Omental fat pad (tissue), 4 donors: ENCODE measurements around the gene CDC25C. TPM values are rescaled to one million over a fixed set of nuclear protein-coding genes. Genes with fewer than 3 reads are reported as not detected.

ENCODE experiments used
- ATAC-seq: fragments of 150-250 bp; one replicate; pipeline ENCODE4 v1.9.1; 2016; ENCODE audit warnings: mild to moderate bottlenecking, moderate library complexity; ENCODE audit not compliant: low FRiP score
- DNase-seq: peaks from one replicate; pipeline ENCODE4 v3.0.0-alpha.2; 2019; ENCODE audit warnings: low spot score
- total RNA-seq, 4 donors: library from RNA; depleted of rRNA; stranded (reverse); fragments of >200 nt; gene quantifications; one replicate each; pipeline ENCODE4 v1.1.0, GENCODE V29; 2016
- TF ChIP-seq, protein P1 (sequence below), 3 donors: fragments of 450-650 bp; IDR thresholded peaks; one replicate each; pipeline ENCODE4 v1.5.1; 2016 to 2017; ENCODE audit warnings: antibody characterized with exemption in 3 of 3, mild to moderate bottlenecking in 3 of 3, moderate library complexity in 2 of 3

The CDC25C gene
- total RNA-seq, 4 donors from 2014 or later = 0.56 to 0.72 TPM; not detected in 2

DNA sequence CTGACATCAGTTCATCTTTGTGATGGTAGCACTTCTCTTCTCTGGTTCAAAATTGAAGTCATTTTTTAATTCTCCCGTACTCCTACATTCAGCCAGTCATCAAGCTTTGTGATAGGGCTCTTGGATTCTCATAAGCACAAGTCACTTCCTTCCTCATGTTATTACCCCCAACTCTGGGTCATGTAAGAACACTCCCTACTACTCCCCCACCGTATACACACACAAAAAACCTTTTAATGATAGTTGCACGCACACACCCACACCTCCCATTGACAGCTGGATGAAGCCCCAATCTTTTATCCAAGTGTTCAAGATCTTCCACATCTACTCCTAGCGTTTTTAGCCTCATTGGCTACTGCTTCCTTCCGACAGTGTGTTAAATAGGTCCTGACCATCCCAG, 37.7 kb upstream of the CDC25C start:
- TF ChIP-seq, protein P1, sequence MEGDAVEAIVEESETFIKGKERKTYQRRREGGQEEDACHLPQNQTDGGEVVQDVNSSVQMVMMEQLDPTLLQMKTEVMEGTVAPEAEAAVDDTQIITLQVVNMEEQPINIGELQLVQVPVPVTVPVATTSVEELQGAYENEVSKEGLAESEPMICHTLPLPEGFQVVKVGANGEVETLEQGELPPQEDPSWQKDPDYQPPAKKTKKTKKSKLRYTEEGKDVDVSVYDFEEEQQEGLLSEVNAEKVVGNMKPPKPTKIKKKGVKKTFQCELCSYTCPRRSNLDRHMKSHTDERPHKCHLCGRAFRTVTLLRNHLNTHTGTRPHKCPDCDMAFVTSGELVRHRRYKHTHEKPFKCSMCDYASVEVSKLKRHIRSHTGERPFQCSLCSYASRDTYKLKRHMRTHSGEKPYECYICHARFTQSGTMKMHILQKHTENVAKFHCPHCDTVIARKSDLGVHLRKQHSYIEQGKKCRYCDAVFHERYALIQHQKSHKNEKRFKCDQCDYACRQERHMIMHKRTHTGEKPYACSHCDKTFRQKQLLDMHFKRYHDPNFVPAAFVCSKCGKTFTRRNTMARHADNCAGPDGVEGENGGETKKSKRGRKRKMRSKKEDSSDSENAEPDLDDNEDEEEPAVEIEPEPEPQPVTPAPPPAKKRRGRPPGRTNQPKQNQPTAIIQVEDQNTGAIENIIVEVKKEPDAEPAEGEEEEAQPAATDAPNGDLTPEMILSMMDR (IDR thresholded peaks at IDR 0.05) = no peak
- ATAC-seq (no peak), DNase-seq (no peak)

DNA sequence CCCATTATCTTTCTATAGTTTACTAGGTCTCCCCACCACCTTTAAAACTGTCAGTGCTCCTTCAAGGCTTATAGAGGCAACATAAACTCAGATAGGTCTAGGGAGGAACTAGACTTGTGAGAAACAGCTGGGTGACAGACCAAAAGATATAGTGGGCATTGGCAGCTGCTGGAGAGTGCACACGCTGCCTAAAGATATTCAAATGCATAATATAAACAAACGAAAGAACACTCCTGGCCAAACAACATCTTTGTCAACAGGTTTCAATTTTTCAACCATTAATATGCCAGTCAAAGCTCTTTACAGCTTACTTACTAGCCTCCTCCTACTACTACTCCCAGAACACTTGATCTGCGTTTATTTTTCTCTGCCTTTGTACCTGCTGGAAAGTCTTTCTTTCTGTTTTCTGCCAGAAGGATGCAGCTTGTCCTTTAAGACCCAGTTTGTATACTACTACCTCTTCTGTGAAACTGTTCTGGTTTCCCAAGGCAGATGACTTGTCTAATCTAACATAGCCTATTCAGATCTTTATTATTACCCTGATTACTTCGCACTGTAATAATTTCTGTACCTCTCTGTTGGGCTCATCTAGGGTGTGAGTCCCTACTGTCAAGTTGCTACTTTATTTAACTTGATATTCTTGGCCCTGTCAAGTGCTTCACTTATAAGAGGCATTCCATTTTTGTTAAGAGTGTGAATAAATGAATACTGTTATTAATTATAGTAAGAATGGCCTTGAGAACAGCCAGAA, 35.2 kb upstream of the CDC25C start:
- ATAC-seq (no peak), DNase-seq (no peak)
- TF ChIP-seq, protein P1 (IDR thresholded peaks at IDR 0.05) = no peak

DNA sequence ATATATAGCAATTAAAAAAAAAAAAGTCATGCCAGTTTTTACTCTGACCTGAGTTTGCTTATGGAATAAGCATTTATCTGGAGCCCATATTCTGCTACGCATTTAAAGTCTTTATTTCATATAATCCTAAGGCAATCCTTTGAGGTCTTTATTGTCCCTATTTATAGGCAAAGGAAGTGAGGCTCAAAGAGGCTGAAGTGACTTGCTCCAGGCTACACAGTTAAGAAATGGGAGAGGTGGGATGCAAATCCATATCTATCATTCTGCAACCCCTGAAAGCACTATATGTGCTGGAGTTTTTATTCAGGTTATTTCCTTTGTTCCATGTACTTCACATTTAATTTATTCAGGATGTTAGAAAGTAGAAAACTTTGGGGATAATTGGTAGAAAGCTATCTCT, 33.0 kb upstream of the CDC25C start:
- TF ChIP-seq, protein P1 (IDR thresholded peaks at IDR 0.05) = no peak
- DNase-seq (no peak), ATAC-seq (no peak)

DNA sequence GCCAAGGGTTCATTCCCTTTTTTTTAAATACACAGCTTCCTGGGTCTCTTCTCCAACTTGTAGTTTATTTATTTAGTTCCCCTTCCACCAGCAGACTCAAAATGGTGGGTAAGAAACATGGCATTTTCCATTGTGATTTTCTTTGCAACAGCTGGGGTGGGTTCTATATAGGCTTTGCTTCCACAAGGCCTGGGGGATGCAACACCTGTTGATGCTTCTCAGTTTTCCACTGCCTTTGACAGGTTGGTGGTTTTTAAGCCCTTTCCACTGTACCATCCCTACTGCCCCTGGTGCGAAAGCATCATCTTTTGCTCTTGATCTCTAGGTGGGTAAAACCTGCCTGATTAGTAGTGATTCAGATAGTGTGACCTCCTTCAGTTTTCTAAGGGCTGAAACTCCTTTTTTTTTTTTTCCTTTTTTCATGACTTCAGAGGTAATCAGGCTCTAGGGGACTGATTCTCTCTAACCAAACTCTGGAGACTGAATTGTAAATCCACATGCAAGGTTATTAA, 29.4 kb upstream of the CDC25C start:
- DNase-seq (no peak), ATAC-seq (no peak)
- TF ChIP-seq, protein P1 (IDR thresholded peaks at IDR 0.05) = no peak

DNA sequence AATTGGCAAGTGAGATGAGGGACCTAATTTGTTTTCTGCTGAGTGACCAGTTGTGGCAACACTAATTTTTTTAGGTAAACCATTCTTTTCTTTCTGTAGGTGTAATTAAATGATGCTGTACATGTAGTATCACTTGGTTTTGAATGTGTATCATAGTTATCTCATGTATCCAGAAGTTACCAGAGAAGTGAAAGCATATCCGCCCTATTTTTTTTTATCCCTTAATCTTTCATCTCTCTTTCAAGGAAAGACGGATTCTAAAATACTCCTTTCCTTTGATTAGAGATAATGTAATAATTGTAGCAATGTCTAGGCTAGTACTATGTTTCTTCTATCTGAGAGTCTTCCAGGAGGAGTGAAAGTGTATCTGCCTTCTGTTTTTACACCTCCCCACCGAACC, 28.0 kb upstream of the CDC25C start:
- TF ChIP-seq, protein P1 (IDR thresholded peaks at IDR 0.05) = no peak
- DNase-seq (no peak), ATAC-seq (no peak)

DNA sequence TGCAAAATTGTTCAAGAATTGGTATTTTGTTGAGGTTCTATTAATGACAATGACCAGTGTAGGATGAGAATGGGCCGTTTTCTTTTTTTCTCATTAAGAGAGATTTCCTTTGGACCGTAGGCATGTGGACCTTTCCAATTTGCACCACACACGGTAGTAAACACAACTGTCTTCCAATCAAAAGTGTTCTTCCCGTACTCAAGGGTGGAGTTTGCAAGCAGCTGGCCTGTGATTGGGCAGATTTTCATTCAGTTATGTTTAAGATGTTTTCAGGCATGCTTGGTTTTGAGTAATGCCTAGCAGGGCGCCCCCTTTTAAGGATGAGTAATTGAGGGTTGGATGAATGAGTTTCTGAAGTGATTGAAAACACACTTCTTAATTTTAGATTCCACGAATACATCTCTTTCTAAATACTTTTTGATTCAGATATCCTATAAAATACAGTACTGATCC, 23.3 kb upstream of the CDC25C start:
- TF ChIP-seq, protein P1 (IDR thresholded peaks at IDR 0.05) = no peak
- no peak for DNase-seq
- peak; percentile 37 for ATAC-seq

DNA sequence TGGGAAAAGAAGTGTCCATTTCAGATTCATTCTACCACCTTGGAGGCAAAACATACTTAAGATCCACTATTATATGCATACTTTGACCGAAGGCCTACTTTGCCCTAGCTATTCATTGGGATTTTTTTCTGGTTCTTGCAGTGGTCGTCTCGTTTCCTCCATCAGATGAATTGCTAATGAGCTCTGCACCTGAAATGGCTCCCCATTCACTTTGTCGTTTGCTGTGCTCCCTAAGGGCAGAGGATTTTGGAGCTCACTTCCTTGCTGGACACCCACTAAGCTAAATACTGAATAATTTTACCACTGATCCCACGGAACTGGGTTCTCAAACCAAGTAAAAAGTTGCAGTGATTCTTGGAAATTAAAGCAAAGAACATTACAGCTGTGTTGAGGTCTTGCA, 22.8 kb upstream of the CDC25C start:
- DNase-seq (no peak), ATAC-seq (no peak)
- TF ChIP-seq, protein P1 (IDR thresholded peaks at IDR 0.05) = no peak
